Bronchial epithelial cell (primary cell): ENCODE data around the gene GPR158. TPM values are rescaled to one million over a fixed set of nuclear protein-coding genes. Genes with fewer than 3 reads are reported as not detected.
"Not testable (repeated sequence)": the region's sequence is repeated elsewhere in the genome, so short reads cannot be mapped to it uniquely, and the experiment has no call there.

Experiments used
- DNase-seq: peaks from one replicate; pipeline ENCODE4 v3.0.0-alpha.2; 2010; ENCODE audit warnings: low read depth
- FAIRE-seq: peaks from 2 replicates; lab custom pipeline; 2011; peaks lifted over from hg19 to GRCh38; lab: Jason Lieb, UNC
- H3K27me3 ChIP-seq: 2 replicates; pipeline ENCODE4 v1.5.1; 2011; ENCODE audit warnings: low read length; ENCODE audit not compliant: control insufficient read depth, insufficient read depth
- H3K36me3 ChIP-seq: 2 replicates; pipeline ENCODE4 v1.5.1; 2011; ENCODE audit warnings: low read length; ENCODE audit not compliant: control insufficient read depth, insufficient read depth
- H3K4me3 ChIP-seq: 2 replicates; pipeline ENCODE4 v1.5.1; 2011; ENCODE audit warnings: mild to moderate bottlenecking, low read depth, low read length, control low read depth
- total RNA-seq: library from RNA; depleted of rRNA; stranded (reverse); fragments of >200 nt; gene quantifications from 2 replicates; pipeline ENCODE4 v1.2.1, GENCODE V29; 2014
- TF ChIP-seq, protein P1 (sequence below): IDR thresholded peaks from 2 replicates; pipeline ENCODE4 v1.5.1; 2011; ENCODE audit warnings: mild to moderate bottlenecking, moderate library complexity, low read length, control low read depth, inconsistent platforms; ENCODE audit not compliant: insufficient read depth, severe bottlenecking

GPR158 gene
- total RNA-seq, 1 donor from 2014 or later: under 0.01 TPM

DNA sequence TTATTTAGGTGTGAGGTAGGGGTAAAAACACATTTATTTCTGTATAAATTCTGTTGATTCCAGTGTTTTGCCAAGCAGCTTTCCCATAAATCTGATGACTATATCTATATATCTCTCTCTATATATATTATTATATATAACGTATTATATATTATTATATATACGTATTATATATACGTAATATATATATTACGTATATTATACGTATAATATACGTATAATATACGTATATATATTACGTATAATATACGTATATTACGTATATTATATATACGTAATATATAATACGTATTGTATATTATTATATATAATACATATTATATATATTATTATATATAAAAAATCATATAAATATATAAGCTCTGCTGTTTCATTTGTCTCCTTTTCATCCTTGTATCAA lies 163.5 kb downstream of the GPR158 start:
- TF ChIP-seq, protein P1, sequence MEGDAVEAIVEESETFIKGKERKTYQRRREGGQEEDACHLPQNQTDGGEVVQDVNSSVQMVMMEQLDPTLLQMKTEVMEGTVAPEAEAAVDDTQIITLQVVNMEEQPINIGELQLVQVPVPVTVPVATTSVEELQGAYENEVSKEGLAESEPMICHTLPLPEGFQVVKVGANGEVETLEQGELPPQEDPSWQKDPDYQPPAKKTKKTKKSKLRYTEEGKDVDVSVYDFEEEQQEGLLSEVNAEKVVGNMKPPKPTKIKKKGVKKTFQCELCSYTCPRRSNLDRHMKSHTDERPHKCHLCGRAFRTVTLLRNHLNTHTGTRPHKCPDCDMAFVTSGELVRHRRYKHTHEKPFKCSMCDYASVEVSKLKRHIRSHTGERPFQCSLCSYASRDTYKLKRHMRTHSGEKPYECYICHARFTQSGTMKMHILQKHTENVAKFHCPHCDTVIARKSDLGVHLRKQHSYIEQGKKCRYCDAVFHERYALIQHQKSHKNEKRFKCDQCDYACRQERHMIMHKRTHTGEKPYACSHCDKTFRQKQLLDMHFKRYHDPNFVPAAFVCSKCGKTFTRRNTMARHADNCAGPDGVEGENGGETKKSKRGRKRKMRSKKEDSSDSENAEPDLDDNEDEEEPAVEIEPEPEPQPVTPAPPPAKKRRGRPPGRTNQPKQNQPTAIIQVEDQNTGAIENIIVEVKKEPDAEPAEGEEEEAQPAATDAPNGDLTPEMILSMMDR: no peak
- no peak for DNase-seq
- no peak overlapping the region for H3K4me3 ChIP-seq
- H3K36me3 ChIP-seq: no peaks in the 10 kb centered on the region
- FAIRE-seq: no peak
- no peaks in the 10 kb centered on the region for H3K27me3 ChIP-seq

- TF ChIP-seq, protein P1: no peak
- no peak for DNase-seq
- H3K27me3 ChIP-seq: no peaks in the 10 kb centered on the region
- no peak for FAIRE-seq
- no peak overlapping the region for H3K4me3 ChIP-seq
- H3K36me3 ChIP-seq: no peaks in the 10 kb centered on the region
Observed at GRCh38 chr10:25339966-25340365, 165.2 kb downstream of the GPR158 start.

GRCh38 chr10:25349520-25349919 lies 174.7 kb downstream of the GPR158 start:
- Histone ChIP-seq H3K27me3 (no peaks in the 10 kb centered on the region), H3K36me3 (no peaks in the 10 kb centered on the region), H3K4me3 (no peak overlapping the region)
- no peak for DNase-seq
- FAIRE-seq: no peak
- TF ChIP-seq, protein P1: no peak

DNA sequence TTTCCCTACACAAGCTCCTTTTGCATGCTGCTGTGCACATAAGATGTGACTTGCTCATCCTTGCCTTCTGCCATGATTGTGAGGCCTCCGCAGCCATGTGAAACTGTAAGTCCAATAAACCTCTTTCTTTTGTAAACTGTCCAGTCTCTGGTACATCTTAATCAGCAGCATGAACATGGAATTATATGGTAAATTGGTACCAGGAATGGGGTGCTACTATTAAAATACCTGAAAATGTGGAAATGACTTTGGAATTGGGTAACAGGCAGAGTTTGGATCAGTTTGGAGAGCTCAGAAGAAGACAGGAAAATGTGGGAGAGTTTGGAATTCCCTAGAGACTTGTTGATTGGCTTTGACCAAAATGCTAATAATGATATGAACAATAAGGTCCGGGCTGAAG lies 181.8 kb downstream of the GPR158 start:
- Histone ChIP-seq H3K27me3 (no peaks in the 10 kb centered on the region), H3K36me3 (no peaks in the 10 kb centered on the region), H3K4me3 (no peak overlapping the region)
- DNase-seq: no peak
- TF ChIP-seq, protein P1: no peak
- FAIRE-seq: no peak

DNA sequence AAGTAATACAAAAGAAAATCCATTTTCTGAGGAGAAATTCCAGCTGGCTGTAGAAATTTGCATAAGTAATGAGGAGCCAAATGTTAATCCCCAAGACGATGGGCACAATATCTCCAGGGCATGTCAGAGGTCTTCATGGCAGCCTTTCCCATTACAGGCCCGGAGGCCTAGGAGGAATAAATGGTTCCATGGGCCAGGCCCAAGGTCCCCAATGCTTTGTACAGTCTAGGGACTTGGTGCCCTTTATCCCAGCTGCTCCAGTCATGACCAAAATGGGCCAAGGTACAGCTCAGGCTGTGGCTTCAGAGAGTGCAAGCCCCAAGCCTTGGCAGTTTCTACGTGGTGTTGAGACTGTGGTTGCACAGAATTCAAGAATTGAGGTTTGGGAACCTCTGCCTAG lies 182.5 kb downstream of the GPR158 start:
- TF ChIP-seq, protein P1: no peak
- DNase-seq: no peak
- Histone ChIP-seq H3K36me3 (no peaks in the 10 kb centered on the region), H3K27me3 (no peaks in the 10 kb centered on the region), H3K4me3 (no peak overlapping the region)
- no peak for FAIRE-seq

DNA sequence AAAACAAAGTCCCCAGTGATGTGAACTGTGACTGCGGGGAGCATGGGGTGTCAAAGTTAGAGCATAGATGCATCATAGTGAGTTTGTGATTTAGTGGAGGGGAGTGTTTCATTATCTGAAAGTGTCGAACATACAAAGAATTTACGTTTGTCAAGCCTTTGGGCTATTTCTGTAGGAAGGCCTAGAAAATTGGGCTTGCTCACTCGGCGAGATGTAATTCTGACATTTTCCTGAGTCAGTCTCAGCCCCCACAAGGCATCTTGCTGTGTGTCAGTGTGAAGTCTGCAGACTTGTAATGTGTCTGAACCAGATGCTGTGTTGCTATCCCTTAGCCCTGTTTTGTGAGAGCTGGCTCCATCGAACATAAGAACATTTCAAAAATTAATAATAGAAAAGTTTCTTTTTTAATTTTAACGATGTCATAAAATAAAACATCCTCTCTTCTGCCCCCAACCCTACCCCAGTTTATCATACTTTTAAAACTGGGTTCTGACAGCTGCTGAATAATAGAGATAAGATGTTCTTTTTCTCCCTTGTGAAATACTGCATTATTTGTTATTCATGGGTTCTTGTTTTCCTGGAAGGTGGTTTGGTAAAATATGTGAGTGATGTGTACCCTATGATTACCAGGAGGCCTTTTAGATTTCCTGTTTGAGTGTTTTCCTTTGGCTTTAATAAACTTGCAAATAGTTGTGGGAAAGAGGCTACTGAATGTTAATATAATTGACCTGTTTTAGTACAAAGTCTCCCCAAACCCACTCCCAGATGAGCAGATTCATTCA lies 207.4 kb downstream of the GPR158 start:
- TF ChIP-seq, protein P1: no peak

GRCh38 chr10:25382901-25383300 lies 208.1 kb downstream of the GPR158 start:
- H3K4me3 ChIP-seq, DNase-seq, FAIRE-seq, H3K36me3 ChIP-seq, H3K27me3 ChIP-seq: not testable (repeated sequence)

More for the DNA sequence above, 207.4 kb downstream of the GPR158 start:
- no peak for FAIRE-seq
- no peak overlapping the region for H3K4me3 ChIP-seq
- no peak for DNase-seq
- no peaks in the 10 kb centered on the region for H3K27me3 ChIP-seq
- H3K36me3 ChIP-seq: no peaks in the 10 kb centered on the region
